NOMO-1 (cell line): ENCODE measurements around the gene DISP2.
A peak's percentile ranks its signal among the peaks of the same experiment; 100 is the strongest.

ENCODE experiments used
- DNase-seq, 2 experiments: peaks; one replicate each; lab custom pipeline; 2025; ENCODE audit not compliant: unreplicated experiment in 2 of 2; lab: John Stamatoyannopoulos, UW

DISP2 gene

DNA sequence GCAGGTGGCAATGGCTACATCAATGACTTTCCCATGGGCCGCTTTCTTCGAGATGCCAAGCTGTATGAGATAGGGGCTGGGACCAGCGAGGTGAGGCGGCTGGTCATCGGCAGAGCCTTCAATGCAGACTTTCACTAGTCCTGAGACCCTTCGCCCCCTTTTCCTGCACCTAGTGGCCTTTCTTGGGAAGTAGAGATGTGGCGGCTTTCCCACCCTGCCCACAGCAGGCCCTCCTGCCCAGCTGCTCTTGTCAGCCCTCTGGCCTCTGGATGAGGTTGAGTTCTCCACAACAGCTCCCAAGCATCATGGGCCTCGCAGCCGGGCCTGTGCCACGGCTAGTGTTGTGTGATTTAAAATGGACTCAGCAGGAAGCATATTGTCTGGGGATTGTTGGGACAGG lies 60.1 kb downstream of the DISP2 start:
- no peak for DNase-seq

DNA sequence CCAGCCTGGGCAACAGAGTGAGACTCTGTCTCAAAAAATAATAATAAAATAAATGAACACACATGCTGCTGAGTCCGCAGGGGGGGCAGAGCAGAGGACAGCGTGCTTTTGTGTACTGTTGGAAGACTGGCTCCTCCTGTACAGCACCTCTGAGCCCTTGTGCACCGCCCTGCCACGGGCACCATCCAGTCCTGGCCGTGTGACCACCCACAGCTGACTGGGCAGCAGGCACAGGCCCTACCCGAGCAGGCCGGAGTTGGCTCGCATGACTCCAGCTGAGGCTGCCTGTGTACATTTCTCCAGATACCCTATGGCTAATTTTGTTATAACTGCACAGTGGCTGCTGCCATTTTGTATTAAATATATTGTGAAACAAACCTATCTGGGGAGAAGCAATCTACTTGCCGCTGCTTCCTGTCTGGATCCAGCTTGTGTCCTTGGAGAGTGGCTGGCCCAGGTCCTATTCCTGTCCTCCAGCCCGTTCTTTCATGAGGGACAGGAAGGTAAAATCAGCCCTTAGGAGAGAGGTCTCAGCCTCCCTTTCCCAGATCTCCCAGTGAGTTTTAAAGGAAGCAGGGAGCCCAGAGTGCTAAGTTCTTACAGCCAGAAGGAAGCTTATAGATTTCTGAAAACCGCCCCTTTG lies 62.2 kb downstream of the DISP2 start:
- DNase-seq, result no peak

DNA sequence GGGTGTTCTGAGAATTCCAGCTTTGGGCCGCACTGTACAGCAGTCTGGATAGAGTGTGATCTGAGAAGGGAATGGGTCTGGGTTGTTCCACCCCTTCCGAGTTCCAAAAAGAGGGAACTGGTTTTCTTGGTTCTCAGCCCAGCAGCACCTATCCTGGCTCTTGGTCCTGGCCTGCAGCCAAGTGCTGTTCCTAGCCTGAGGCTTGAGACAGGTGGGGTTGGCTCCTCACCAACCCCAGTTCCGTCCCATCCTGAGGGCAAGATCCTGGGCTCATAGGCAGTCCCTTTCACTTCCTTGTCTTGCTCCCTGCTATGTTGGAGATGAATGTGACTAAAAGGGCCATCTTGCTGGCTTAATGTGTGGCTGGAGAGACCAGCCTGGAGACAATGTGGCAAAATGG lies 62.8 kb downstream of the DISP2 start:
- DNase-seq, result no peak

DNA sequence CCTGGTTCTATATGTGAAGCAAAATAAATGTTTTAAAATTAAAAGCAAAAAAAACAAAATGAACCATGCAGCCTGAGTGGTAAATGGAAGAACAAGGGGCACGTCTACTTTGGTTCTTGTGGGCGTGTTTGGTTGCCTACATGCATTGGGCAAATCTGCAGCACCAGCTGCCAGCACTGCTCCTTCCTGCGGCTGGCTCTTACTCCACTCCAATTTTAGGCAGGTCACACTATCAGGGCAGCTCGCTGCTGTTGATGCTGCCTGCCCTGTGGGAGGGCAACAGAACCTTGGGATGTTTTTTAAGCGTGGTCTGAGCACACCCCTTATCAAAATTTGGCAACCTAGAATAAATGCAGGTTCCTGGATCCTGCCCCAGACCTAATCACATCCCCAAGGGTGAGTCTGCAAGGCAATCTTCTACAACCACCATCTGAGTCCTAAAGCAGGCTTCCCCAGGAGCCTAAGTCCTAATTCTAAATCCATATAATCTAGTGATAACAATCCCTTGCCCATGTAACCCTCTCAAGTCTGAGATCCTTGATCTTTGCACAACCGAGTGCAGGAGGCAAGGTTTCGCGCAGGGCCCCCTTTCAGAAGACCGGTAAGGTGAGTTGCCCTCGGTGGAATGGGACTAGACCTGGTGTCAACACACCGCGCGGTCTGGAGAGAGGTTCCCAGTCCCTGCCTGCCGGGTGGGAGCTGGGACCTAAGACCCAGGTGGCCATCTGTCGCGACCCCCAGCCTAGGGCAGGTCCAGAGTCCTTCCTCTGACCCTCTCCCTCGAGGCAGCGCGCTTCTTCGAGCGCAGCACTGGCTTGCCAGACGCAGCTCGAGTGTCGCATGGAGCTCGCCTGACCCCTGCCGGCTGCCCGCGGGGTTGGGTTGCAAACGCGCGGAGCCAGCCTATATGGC lies 63.5 kb downstream of the DISP2 start:
- peak; percentile 65 to 71 for DNase-seq

DNA sequence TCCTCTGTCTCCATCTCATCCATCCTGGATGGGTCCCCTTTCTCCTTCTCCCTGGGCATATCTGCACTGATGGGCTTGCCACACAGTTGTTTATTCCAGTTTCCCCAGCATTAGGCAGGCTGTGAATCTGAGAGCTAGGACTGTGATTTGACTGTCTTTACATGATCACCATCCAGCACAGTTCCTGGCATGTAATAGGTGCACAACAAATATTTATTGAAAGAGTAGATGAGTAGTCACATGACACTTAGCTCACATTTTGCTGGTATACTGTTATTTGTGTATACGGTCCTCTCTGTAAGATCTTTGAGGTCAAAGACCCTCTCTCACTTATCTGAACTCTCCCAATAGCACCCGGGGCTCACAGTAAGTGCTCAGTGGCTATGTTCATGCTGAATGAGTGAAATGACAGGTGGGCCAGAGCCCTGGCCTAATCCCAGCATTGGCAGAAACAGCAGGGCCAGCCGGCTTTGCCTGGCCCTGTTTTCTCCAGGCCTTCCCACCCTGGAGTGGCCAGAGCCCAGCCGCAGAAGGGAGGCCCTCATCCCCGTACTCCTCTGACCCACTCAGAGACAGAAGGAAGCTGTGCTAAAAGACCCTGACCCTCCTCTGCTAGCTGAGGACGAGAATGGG lies 66.6 kb downstream of the DISP2 start:
- DNase-seq, result no peak

GRCh38 chr15:40425681-40426080 lies 67.7 kb downstream of the DISP2 start:
- DNase-seq, result no peak

GRCh38 chr15:40427188-40427587 lies 69.2 kb downstream of the DISP2 start:
- no peak for DNase-seq

DNA sequence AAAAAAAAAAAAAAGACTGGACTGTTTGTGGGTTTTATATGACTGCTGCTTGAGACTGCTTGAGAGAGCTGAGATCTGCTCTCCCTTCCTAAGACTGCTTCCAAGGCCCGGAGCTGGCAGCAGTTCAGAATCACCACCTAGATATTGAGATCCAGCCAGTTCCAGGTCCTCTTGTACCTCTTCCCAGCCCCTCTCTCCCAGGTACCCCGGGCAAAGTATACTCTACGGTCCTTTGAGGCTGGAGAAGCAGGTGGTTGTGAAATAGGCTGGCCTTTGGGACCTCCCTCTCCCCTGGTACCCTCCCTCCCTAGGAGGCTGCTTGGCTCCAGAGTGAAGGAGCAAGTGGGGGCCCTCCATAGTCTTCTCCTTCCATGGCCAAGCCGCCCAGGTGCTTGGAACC lies 70.2 kb downstream of the DISP2 start:
- no peak for DNase-seq
